COLO668 (cell line): ENCODE measurements around the gene IQCC.

Source experiments
- DNase-seq: peaks from one replicate; lab custom pipeline; 2025; ENCODE audit not compliant: unreplicated experiment; lab: John Stamatoyannopoulos, UW

Gene IQCC

GRCh38 chr1:32195531-32195930, 9.9 kb upstream of the IQCC start:
- DNase-seq, result no peak

GRCh38 chr1:32195972-32196823, 9.3 kb upstream of the IQCC start:
- no peak for DNase-seq

GRCh38 chr1:32197074-32197473, 8.4 kb upstream of the IQCC start:
- no peak for DNase-seq

GRCh38 chr1:32197837-32198236, 7.6 kb upstream of the IQCC start:
- DNase-seq, result no peak

GRCh38 chr1:32198237-32199042, 7.0 kb upstream of the IQCC start:
- DNase-seq, result no peak

- DNase-seq, result no peak
Measured at GRCh38 chr1:32199043-32199716, 6.3 kb upstream of the IQCC start.

GRCh38 chr1:32199717-32200072, 5.8 kb upstream of the IQCC start:
- peak; percentile 84 for DNase-seq

GRCh38 chr1:32200226-32201010, 5.1 kb upstream of the IQCC start, which contains the start of gene CCDC28B:
Gene CCDC28B (plus strand): TSS chr1:32200595. CDS start chr1:32201936, 1,341 bp downstream.
- peak; percentile 84 for DNase-seq

GRCh38 chr1:32201011-32201855, 4.2 kb upstream of the IQCC start:
- DNase-seq, result peak; percentile 79

- DNase-seq, result no peak
Measured at GRCh38 chr1:32204943-32205361, 519 bp upstream of the IQCC start.

GRCh38 chr1:32208469-32208868, 3.0 kb downstream of the IQCC start:
- no peak for DNase-seq

GRCh38 chr1:32208891-32209328, 3.4 kb downstream of the IQCC start, which contains the start of gene DCDC2B:
Gene DCDC2B (plus strand): TSS chr1:32209089. CDS start chr1:32209094, 5 bp downstream.
- peak; percentile 100 for DNase-seq

- DNase-seq, result peak; percentile 94
Measured at GRCh38 chr1:32215629-32216480, 10.4 kb downstream of the IQCC start.

- no peak for DNase-seq
Measured at GRCh38 chr1:32216566-32216965, 11.1 kb downstream of the IQCC start.

GRCh38 chr1:32219022-32219421, 13.6 kb downstream of the IQCC start:
- DNase-seq, result no peak

GRCh38 chr1:32220746-32221580, 15.5 kb downstream of the IQCC start:
- peak; percentile 84 for DNase-seq

GRCh38 chr1:32221581-32221979, 16.1 kb downstream of the IQCC start:
- DNase-seq, result no peak
